CD4-positive, alpha-beta T cell treated with Interleukin-1 beta for 1 hour (primary cell): ENCODE data around the gene UCP3.
A peak's percentile ranks its signal among the peaks of the same experiment; 100 is the strongest.

Experiments used
- DNase-seq, 2 donors: peaks; one replicate each; pipeline ENCODE4 v3.0.0-alpha.2; 2020 to 2022

UCP3 gene

GRCh38 chr11:74008373-74009229, at the start of gene UCP3:
Gene UCP3, minus strand, starts transcription at chr11:74009085. Its CDS starts 2,043 bp downstream, at chr11:74007042.
- no peak for DNase-seq

GRCh38 chr11:74057249-74058151, 48.6 kb upstream of the UCP3 start:
- no peak for DNase-seq

GRCh38 chr11:74055938-74056337, 47.1 kb upstream of the UCP3 start:
- no peak for DNase-seq

GRCh38 chr11:74050465-74050864, 41.6 kb upstream of the UCP3 start:
- no peak for DNase-seq

- no peak for DNase-seq
Measured at GRCh38 chr11:74048993-74049392, 40.1 kb upstream of the UCP3 start.

GRCh38 chr11:74044538-74044937, 35.7 kb upstream of the UCP3 start:
- no peak for DNase-seq

GRCh38 chr11:74043450-74043849, 34.6 kb upstream of the UCP3 start:
- DNase-seq: no peak

- DNase-seq: no peak
Measured at GRCh38 chr11:74037309-74037708, 28.4 kb upstream of the UCP3 start.

- no peak for DNase-seq
Measured at GRCh38 chr11:74035264-74035663, 26.4 kb upstream of the UCP3 start.

- peak; percentile 33 to 41 for DNase-seq
Measured at GRCh38 chr11:74033046-74033445, 24.2 kb upstream of the UCP3 start.

- DNase-seq: no peak
Measured at GRCh38 chr11:74030723-74031676, 22.1 kb upstream of the UCP3 start.

GRCh38 chr11:74025467-74026166, 16.7 kb upstream of the UCP3 start:
- peak in 1 of 2 donors; percentile 53 for DNase-seq

GRCh38 chr11:74024261-74025029, 15.6 kb upstream of the UCP3 start:
- peak in 1 of 2 donors; percentile 54 for DNase-seq

GRCh38 chr11:74023276-74023675, 14.4 kb upstream of the UCP3 start:
- no peak for DNase-seq

GRCh38 chr11:74022546-74022945, 13.7 kb upstream of the UCP3 start:
- no peak for DNase-seq

GRCh38 chr11:74021998-74022397, 13.1 kb upstream of the UCP3 start:
- DNase-seq: no peak

GRCh38 chr11:74020539-74020938, 11.7 kb upstream of the UCP3 start:
- peak in 1 of 2 donors; percentile 18 for DNase-seq

GRCh38 chr11:74019860-74020259, 11.0 kb upstream of the UCP3 start:
- DNase-seq: no peak

GRCh38 chr11:74019104-74019738, 10.3 kb upstream of the UCP3 start:
- no peak for DNase-seq

GRCh38 chr11:74018331-74019005, 9.6 kb upstream of the UCP3 start:
- DNase-seq: peak in 1 of 2 donors; percentile 61
